ENCODE measurements around the gene GCN1.
A peak's percentile ranks its signal among the peaks of the same experiment; 100 is the strongest.

Gene GCN1

DNA sequence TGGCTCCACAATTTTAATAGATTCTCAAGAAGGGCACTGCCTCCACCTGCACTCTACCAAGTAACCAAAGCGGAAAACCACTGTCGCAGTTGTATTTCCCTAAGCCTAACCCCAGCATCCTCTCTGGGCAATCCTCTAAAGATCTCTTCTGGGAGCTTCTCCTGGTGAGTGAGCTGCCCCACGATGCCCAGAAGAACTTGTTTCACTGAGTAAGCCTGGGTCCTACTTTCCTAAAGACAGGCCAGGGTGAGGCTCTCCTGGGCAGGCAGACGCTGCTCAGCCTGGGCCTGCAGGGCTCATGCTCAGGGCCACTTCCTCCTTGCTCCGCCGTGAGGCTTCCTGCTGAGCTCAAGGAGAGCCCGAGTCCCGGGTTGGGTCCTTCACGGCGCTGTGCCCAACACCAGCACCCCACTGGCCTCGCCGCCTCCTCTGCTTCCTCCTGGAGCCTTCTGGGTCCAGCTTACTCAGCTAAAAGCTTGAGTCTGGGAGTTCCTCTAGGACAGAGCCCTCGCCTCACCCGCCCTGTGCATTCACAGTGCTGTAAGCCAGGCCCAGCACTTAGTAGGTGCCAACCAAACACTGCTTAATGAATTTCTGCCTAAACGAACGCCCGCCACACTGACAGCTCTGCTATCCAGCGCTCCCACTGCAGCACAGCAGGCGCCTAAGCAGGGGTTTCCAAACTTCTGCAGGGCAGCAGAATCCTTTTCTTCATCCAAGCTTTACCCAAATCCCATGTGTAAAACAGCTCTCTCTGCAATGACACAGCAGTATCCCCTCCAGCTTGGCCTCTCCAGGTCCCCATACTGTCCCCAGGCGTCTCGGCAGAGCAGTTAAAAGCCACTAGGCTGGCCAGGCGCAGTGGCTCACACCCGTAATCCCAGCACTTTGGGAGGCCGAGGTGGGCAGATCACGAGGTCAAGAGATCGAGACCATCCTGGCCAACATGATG lies 83.7 kb downstream of the GCN1 start:
- no peaks in the 10 kb centered on the region for H3K9me3 ChIP-seq (ENCODE audit: control insufficient read depth in 2 of 2, low read length in 2 of 2)
- H3K27me3 ChIP-seq (ENCODE audit: control insufficient read depth in 2 of 2, insufficient read depth in 2 of 2, low read length in 2 of 2): no peaks in the 10 kb centered on the region
- peak overlapping the region in 1 of 2 donors; percentile 33 for H3K4me3 ChIP-seq (ENCODE audit: low read length in 2 of 2)
- peaks cover 11 to 16% of the 10 kb centered on the region in 2 donors for H3K4me1 ChIP-seq (ENCODE audit: control insufficient read depth in 2 of 2, insufficient read depth in 2 of 2, low read length in 2 of 2)
- H3K27ac ChIP-seq (ENCODE audit: low read depth in 2 of 2, low read length in 2 of 2): peak overlapping the region in 1 of 2 donors; percentile 61
- no peak overlapping the region for H3K9ac ChIP-seq (ENCODE audit: low read depth in 1 of 2, low read length in 2 of 2)
- peaks cover 4 to 21% of the 10 kb centered on the region in 2 donors for H3K36me3 ChIP-seq (ENCODE audit: control insufficient read depth in 2 of 2, insufficient read depth in 2 of 2, low read length in 2 of 2)

GRCh38 chr12:120109570-120110267 lies 84.8 kb downstream of the GCN1 start:
- H3K9me3 ChIP-seq (ENCODE audit: control insufficient read depth in 2 of 2, low read length in 2 of 2): no peaks in the 10 kb centered on the region
- H3K4me1 ChIP-seq (ENCODE audit: control insufficient read depth in 2 of 2, insufficient read depth in 2 of 2, low read length in 2 of 2): peaks cover 5 to 6% of the 10 kb centered on the region in 2 donors
- no peaks in the 10 kb centered on the region for H3K27me3 ChIP-seq (ENCODE audit: control insufficient read depth in 2 of 2, insufficient read depth in 2 of 2, low read length in 2 of 2)
- no peak overlapping the region for H3K4me3 ChIP-seq (ENCODE audit: low read length in 2 of 2)
- no peak overlapping the region for H3K9ac ChIP-seq (ENCODE audit: low read depth in 1 of 2, low read length in 2 of 2)
- H3K27ac ChIP-seq (ENCODE audit: low read depth in 2 of 2, low read length in 2 of 2): no peak overlapping the region
- H3K36me3 ChIP-seq (ENCODE audit: control insufficient read depth in 2 of 2, insufficient read depth in 2 of 2, low read length in 2 of 2): peaks cover 7 to 23% of the 10 kb centered on the region in 2 donors

DNA sequence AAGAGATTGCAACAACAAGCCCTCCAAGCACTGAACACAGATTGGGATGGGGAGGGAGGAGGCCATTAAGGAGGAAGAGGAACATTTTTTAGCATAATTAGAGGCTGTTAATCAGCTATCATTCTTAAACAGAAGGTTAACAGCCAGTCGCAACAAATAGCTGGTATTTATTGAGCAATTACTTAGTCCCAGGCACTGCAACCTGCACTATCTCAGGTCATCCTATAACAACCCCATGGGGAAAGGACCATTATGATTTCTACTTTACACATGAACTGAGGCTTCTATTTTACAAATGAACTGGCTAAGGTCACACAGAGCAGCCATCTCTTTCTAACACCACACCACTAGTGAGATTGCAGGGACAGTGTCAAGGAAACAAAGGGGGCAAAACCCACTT lies 88.4 kb downstream of the GCN1 start:
- Histone ChIP-seq H3K4me1 (ENCODE audit: control insufficient read depth in 2 of 2, insufficient read depth in 2 of 2, low read length in 2 of 2) (peaks cover 6 to 9% of the 10 kb centered on the region in 2 donors), H3K36me3 (ENCODE audit: control insufficient read depth in 2 of 2, insufficient read depth in 2 of 2, low read length in 2 of 2) (peaks cover 21 to 35% of the 10 kb centered on the region in 2 donors), H3K9ac (ENCODE audit: low read depth in 1 of 2, low read length in 2 of 2) (no peak overlapping the region), H3K9me3 (ENCODE audit: control insufficient read depth in 2 of 2, low read length in 2 of 2) (no peaks in the 10 kb centered on the region), H3K27ac (ENCODE audit: low read depth in 2 of 2, low read length in 2 of 2) (no peak overlapping the region), H3K4me3 (ENCODE audit: low read length in 2 of 2) (no peak overlapping the region), H3K27me3 (ENCODE audit: control insufficient read depth in 2 of 2, insufficient read depth in 2 of 2, low read length in 2 of 2) (no peaks in the 10 kb centered on the region)

GRCh38 chr12:120103371-120103770 lies 91.1 kb downstream of the GCN1 start:
- Histone ChIP-seq H3K9me3 (ENCODE audit: control insufficient read depth in 2 of 2, low read length in 2 of 2) (no peaks in the 10 kb centered on the region), H3K4me1 (ENCODE audit: control insufficient read depth in 2 of 2, insufficient read depth in 2 of 2, low read length in 2 of 2) (peaks cover 6 to 7% of the 10 kb centered on the region in 2 donors), H3K36me3 (ENCODE audit: control insufficient read depth in 2 of 2, insufficient read depth in 2 of 2, low read length in 2 of 2) (peaks cover 43 to 51% of the 10 kb centered on the region in 2 donors), H3K4me3 (ENCODE audit: low read length in 2 of 2) (no peak overlapping the region), H3K9ac (ENCODE audit: low read depth in 1 of 2, low read length in 2 of 2) (no peak overlapping the region), H3K27ac (ENCODE audit: low read depth in 2 of 2, low read length in 2 of 2) (no peak overlapping the region), H3K27me3 (ENCODE audit: control insufficient read depth in 2 of 2, insufficient read depth in 2 of 2, low read length in 2 of 2) (no peaks in the 10 kb centered on the region)

- H3K4me1 ChIP-seq (ENCODE audit: control insufficient read depth in 2 of 2, insufficient read depth in 2 of 2, low read length in 2 of 2): peaks cover 6 to 7% of the 10 kb centered on the region in 2 donors
- H3K27me3 ChIP-seq (ENCODE audit: control insufficient read depth in 2 of 2, insufficient read depth in 2 of 2, low read length in 2 of 2): no peaks in the 10 kb centered on the region
- no peaks in the 10 kb centered on the region for H3K9me3 ChIP-seq (ENCODE audit: control insufficient read depth in 2 of 2, low read length in 2 of 2)
- peaks cover 43 to 53% of the 10 kb centered on the region in 2 donors for H3K36me3 ChIP-seq (ENCODE audit: control insufficient read depth in 2 of 2, insufficient read depth in 2 of 2, low read length in 2 of 2)
- no peak overlapping the region for H3K9ac ChIP-seq (ENCODE audit: low read depth in 1 of 2, low read length in 2 of 2)
- no peak overlapping the region for H3K4me3 ChIP-seq (ENCODE audit: low read length in 2 of 2)
- no peak overlapping the region for H3K27ac ChIP-seq (ENCODE audit: low read depth in 2 of 2, low read length in 2 of 2)
Observed at GRCh38 chr12:120103044-120103338, 91.5 kb downstream of the GCN1 start.

GRCh38 chr12:120102189-120103043 lies 92.1 kb downstream of the GCN1 start:
- H3K9me3 ChIP-seq (ENCODE audit: control insufficient read depth in 2 of 2, low read length in 2 of 2): no peaks in the 10 kb centered on the region
- H3K9ac ChIP-seq (ENCODE audit: low read depth in 1 of 2, low read length in 2 of 2): no peak overlapping the region
- no peak overlapping the region for H3K4me3 ChIP-seq (ENCODE audit: low read length in 2 of 2)
- H3K36me3 ChIP-seq (ENCODE audit: control insufficient read depth in 2 of 2, insufficient read depth in 2 of 2, low read length in 2 of 2): peaks cover 43 to 51% of the 10 kb centered on the region in 2 donors
- peaks cover 6 to 7% of the 10 kb centered on the region in 2 donors for H3K4me1 ChIP-seq (ENCODE audit: control insufficient read depth in 2 of 2, insufficient read depth in 2 of 2, low read length in 2 of 2)
- peak overlapping the region in 1 of 2 donors; percentile 32 for H3K27ac ChIP-seq (ENCODE audit: low read depth in 2 of 2, low read length in 2 of 2)
- no peaks in the 10 kb centered on the region for H3K27me3 ChIP-seq (ENCODE audit: control insufficient read depth in 2 of 2, insufficient read depth in 2 of 2, low read length in 2 of 2)

DNA sequence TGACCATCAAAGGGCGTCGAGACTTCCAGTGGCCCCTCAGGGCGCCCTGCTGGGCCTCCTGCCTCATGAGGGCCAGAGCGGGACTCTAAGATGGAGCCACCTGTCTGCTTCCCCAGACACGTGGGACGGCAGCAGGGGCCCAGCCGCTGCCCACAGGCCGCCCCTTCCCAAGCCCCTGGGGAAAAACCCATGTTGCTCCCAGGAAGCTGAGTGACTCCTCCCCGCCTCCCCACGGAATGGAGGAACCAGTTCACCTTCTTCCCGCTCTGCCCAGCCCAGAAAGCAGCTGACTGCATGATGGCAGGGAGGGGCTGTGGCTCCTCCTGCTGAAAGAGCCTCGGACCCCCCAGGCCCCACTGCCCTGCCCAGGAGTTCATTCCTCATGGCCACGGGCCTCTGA lies 92.9 kb downstream of the GCN1 start:
- no peaks in the 10 kb centered on the region for H3K27me3 ChIP-seq (ENCODE audit: control insufficient read depth in 2 of 2, insufficient read depth in 2 of 2, low read length in 2 of 2)
- H3K36me3 ChIP-seq (ENCODE audit: control insufficient read depth in 2 of 2, insufficient read depth in 2 of 2, low read length in 2 of 2): peaks cover 49 to 53% of the 10 kb centered on the region in 2 donors
- H3K9ac ChIP-seq (ENCODE audit: low read depth in 1 of 2, low read length in 2 of 2): no peak overlapping the region

GRCh38 chr12:120101182-120101581 lies 93.3 kb downstream of the GCN1 start:
- Histone ChIP-seq H3K9ac (ENCODE audit: low read depth in 1 of 2, low read length in 2 of 2) (no peak overlapping the region), H3K27me3 (ENCODE audit: control insufficient read depth in 2 of 2, insufficient read depth in 2 of 2, low read length in 2 of 2) (no peaks in the 10 kb centered on the region), H3K9me3 (ENCODE audit: control insufficient read depth in 2 of 2, low read length in 2 of 2) (no peaks in the 10 kb centered on the region), H3K27ac (ENCODE audit: low read depth in 2 of 2, low read length in 2 of 2) (no peak overlapping the region), H3K4me1 (ENCODE audit: control insufficient read depth in 2 of 2, insufficient read depth in 2 of 2, low read length in 2 of 2) (peaks cover 6 to 7% of the 10 kb centered on the region in 2 donors), H3K4me3 (ENCODE audit: low read length in 2 of 2) (no peak overlapping the region), H3K36me3 (ENCODE audit: control insufficient read depth in 2 of 2, insufficient read depth in 2 of 2, low read length in 2 of 2) (peaks cover 53 to 58% of the 10 kb centered on the region in 2 donors)

More for the DNA sequence above, 92.9 kb downstream of the GCN1 start:
- Histone ChIP-seq H3K27ac (ENCODE audit: low read depth in 2 of 2, low read length in 2 of 2) (peak overlapping the region in 1 of 2 donors; percentile 32), H3K4me1 (ENCODE audit: control insufficient read depth in 2 of 2, insufficient read depth in 2 of 2, low read length in 2 of 2) (peaks cover 6 to 7% of the 10 kb centered on the region in 2 donors), H3K9me3 (ENCODE audit: control insufficient read depth in 2 of 2, low read length in 2 of 2) (no peaks in the 10 kb centered on the region), H3K4me3 (ENCODE audit: low read length in 2 of 2) (no peak overlapping the region)

GRCh38 chr12:120100630-120101029 lies 93.9 kb downstream of the GCN1 start:
- no peak overlapping the region for H3K9ac ChIP-seq (ENCODE audit: low read depth in 1 of 2, low read length in 2 of 2)

More at GRCh38 chr12:120100630-120101029, 93.9 kb downstream of the GCN1 start:
- Histone ChIP-seq H3K36me3 (ENCODE audit: control insufficient read depth in 2 of 2, insufficient read depth in 2 of 2, low read length in 2 of 2) (peaks cover 58 to 60% of the 10 kb centered on the region in 2 donors), H3K4me1 (ENCODE audit: control insufficient read depth in 2 of 2, insufficient read depth in 2 of 2, low read length in 2 of 2) (peaks cover 6 to 7% of the 10 kb centered on the region in 2 donors), H3K9me3 (ENCODE audit: control insufficient read depth in 2 of 2, low read length in 2 of 2) (no peaks in the 10 kb centered on the region), H3K4me3 (ENCODE audit: low read length in 2 of 2) (no peak overlapping the region), H3K27me3 (ENCODE audit: control insufficient read depth in 2 of 2, insufficient read depth in 2 of 2, low read length in 2 of 2) (no peaks in the 10 kb centered on the region), H3K27ac (ENCODE audit: low read depth in 2 of 2, low read length in 2 of 2) (no peak overlapping the region)

Data from mucosa of rectum (tissue), 2 donors.